Breast epithelium (tissue), 3 donors: Measurements from ENCODE around the gene LRRC8C.

Experiments
- POLR2A ChIP-seq: fragments of 450-650 bp; IDR thresholded peaks from one replicate; pipeline ENCODE4 v1.6.1; 2016; ENCODE audit warnings: antibody characterized with exemption, mild to moderate bottlenecking, moderate library complexity
- POLR2AphosphoS5 ChIP-seq, 3 donors: sonication (generic); formaldehyde crosslinking; IDR thresholded peaks; one replicate each; pipeline ENCODE4 v1.6.1; 2017; ENCODE audit warnings: antibody characterized with exemption in 3 of 3
- TF ChIP-seq, protein P1 (sequence below), 3 donors: fragments of 450-650 bp; IDR thresholded peaks; one replicate each; pipeline ENCODE4 v1.5.1; 2016 to 2017; ENCODE audit warnings: antibody characterized with exemption in 3 of 3, mild to moderate bottlenecking in 3 of 3, moderate library complexity in 3 of 3

DNA sequence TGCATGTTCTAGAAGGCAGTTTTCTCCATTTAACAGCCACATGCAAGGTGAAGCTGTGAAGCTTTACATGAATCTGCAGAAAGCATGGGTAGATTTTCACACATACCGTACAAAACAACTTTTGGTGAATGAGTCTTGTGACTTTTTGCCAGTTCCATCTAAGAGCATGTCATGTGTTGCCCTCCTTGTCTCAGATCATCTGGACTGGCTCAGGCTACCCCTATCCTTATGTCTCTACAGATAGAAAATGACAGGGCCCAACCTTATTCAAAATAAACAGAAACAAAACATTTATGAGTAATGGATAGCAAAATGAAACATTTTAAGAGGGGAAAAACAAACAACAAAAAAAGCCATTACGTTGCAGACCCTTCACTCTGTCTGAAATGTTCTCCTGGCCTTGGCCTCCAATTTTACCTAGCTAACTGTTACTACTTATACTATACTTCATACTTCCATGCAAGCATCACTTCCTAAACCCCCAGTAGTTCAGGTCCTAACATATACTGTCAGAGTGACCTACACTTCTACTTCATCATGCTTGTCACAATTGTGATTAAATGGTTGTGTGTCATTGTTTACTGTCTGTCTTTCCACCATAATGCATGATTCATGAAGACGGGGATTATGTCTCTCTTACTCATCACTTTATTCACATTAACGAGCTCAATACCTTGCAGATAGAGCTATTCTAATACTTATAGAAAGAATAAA is 39.0 kb downstream of the LRRC8C start:
- TF ChIP-seq, protein P1, sequence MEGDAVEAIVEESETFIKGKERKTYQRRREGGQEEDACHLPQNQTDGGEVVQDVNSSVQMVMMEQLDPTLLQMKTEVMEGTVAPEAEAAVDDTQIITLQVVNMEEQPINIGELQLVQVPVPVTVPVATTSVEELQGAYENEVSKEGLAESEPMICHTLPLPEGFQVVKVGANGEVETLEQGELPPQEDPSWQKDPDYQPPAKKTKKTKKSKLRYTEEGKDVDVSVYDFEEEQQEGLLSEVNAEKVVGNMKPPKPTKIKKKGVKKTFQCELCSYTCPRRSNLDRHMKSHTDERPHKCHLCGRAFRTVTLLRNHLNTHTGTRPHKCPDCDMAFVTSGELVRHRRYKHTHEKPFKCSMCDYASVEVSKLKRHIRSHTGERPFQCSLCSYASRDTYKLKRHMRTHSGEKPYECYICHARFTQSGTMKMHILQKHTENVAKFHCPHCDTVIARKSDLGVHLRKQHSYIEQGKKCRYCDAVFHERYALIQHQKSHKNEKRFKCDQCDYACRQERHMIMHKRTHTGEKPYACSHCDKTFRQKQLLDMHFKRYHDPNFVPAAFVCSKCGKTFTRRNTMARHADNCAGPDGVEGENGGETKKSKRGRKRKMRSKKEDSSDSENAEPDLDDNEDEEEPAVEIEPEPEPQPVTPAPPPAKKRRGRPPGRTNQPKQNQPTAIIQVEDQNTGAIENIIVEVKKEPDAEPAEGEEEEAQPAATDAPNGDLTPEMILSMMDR (IDR thresholded peaks at IDR 0.05) = no peak
- TF ChIP-seq POLR2AphosphoS5 (IDR thresholded peaks at IDR 0.05) = no peak
- TF ChIP-seq POLR2A = no peak
